SKM-1 treated with dmso at 0.1 percent for 144 hours (cell line): Measurements from ENCODE around the gene CLCF1.

Source experiments
- DNase-seq: peaks from one replicate; lab custom pipeline; 2025; ENCODE audit not compliant: unreplicated experiment; lab: John Stamatoyannopoulos, UW

The CLCF1 gene

GRCh38 chr11:67376063-67376820 lies 2.8 kb upstream of the CLCF1 start:
- DNase-seq, result no peak

GRCh38 chr11:67375320-67376055 lies 2.1 kb upstream of the CLCF1 start:
- DNase-seq, result no peak

- DNase-seq, result no peak
Measured at GRCh38 chr11:67374571-67375281, 1.3 kb upstream of the CLCF1 start.

GRCh38 chr11:67373648-67374570 lies 511 bp upstream of the CLCF1 start:
- DNase-seq, result peak; percentile 44

GRCh38 chr11:67372321-67372992 lies 941 bp downstream of the CLCF1 start:
- DNase-seq, result no peak

- no peak for DNase-seq
Measured at GRCh38 chr11:67371911-67372320, 1.5 kb downstream of the CLCF1 start.

- peak; percentile 55 for DNase-seq
Measured at GRCh38 chr11:67371189-67371910, 2.0 kb downstream of the CLCF1 start.

GRCh38 chr11:67370351-67371076 lies 2.9 kb downstream of the CLCF1 start:
- no peak for DNase-seq

GRCh38 chr11:67369801-67370284 lies 3.6 kb downstream of the CLCF1 start:
- no peak for DNase-seq

GRCh38 chr11:67369275-67369674 lies 4.1 kb downstream of the CLCF1 start:
- no peak for DNase-seq

GRCh38 chr11:67368621-67369020 lies 4.8 kb downstream of the CLCF1 start:
- no peak for DNase-seq

- DNase-seq, result no peak
Measured at GRCh38 chr11:67367761-67368227, 5.6 kb downstream of the CLCF1 start.

GRCh38 chr11:67366961-67367760 lies 6.2 kb downstream of the CLCF1 start:
- no peak for DNase-seq

- DNase-seq, result no peak
Measured at GRCh38 chr11:67366546-67366945, 6.9 kb downstream of the CLCF1 start.

GRCh38 chr11:67365736-67366444 lies 7.5 kb downstream of the CLCF1 start:
- no peak for DNase-seq

- DNase-seq, result no peak
Measured at GRCh38 chr11:67364783-67365722, 8.3 kb downstream of the CLCF1 start.
